Stomach (tissue), 9 donors: Measurements from ENCODE around the gene CENPP. TPM values are rescaled to one million over a fixed set of nuclear protein-coding genes. Genes with fewer than 3 reads are reported as not detected.

Experiments used
- DNase-seq, 2 donors: peaks; one replicate each; pipeline versions ENCODE4 v3.0.0 to v3.0.0-alpha.2; 2013 to 2019
- H3K27ac ChIP-seq, 5 donors: fragments of 200-600 bp in 4 of 5; sonication (generic) in 4 of 5; one replicate each; pipeline ENCODE4 v1.5.1; 2013 to 2019; ENCODE audit warnings: mild to moderate bottlenecking in 1 of 5, moderate library complexity in 1 of 5
- H3K27me3 ChIP-seq, 3 donors: fragments of 200-600 bp; sonication (generic); one replicate each; pipeline ENCODE4 v1.5.1; 2017 to 2019; ENCODE audit warnings: mixed run types in 1 of 3
- H3K36me3 ChIP-seq, 4 donors: fragments of 200-600 bp; sonication (generic); 1 replicate in 3 of 4; 2 replicates in 1 of 4; pipeline ENCODE4 v1.5.1; 2016 to 2019
- H3K4me1 ChIP-seq, 4 donors: fragments of 200-600 bp; sonication (generic); one replicate each; pipeline ENCODE4 v1.5.1; 2016 to 2019
- H3K4me3 ChIP-seq, 4 donors: fragments of 200-600 bp; sonication (generic) in 3 of 4; one replicate each; pipeline ENCODE4 v1.5.1; 2016 to 2019; ENCODE audit warnings: mild to moderate bottlenecking in 1 of 4
- H3K9me3 ChIP-seq, 4 donors: fragments of 200-600 bp; sonication (generic); one replicate each; pipeline ENCODE4 v1.5.1; 2016 to 2019
- CTCF ChIP-seq, 7 experiments: fragments of 450-650 bp in 4 of 7; fragments of 200-600 bp in 3 of 7; sonication (generic) in 3 of 7; IDR thresholded peaks; one replicate each; pipeline ENCODE4 v1.5.1; 2016 to 2019; ENCODE audit warnings: antibody characterized with exemption in 7 of 7, control low read depth in 2 of 7, mild to moderate bottlenecking in 1 of 7
- EP300 ChIP-seq: sonication (generic); formaldehyde crosslinking; IDR thresholded peaks from one replicate; pipeline ENCODE4 v1.6.1; 2017; ENCODE audit warnings: antibody characterized with exemption
- POLR2A ChIP-seq, 4 donors: fragments of 450-650 bp; IDR thresholded peaks; one replicate each; pipeline ENCODE4 v1.6.1; 2016; ENCODE audit warnings: antibody characterized with exemption in 4 of 4, control low read depth in 2 of 4, mild to moderate bottlenecking in 1 of 4, moderate library complexity in 1 of 4
- POLR2AphosphoS5 ChIP-seq, 3 donors: sonication (generic); formaldehyde crosslinking; IDR thresholded peaks; one replicate each; pipeline ENCODE4 v1.6.1; 2016; ENCODE audit warnings: antibody characterized with exemption in 3 of 3
- WGBS, 5 donors: extraction: QIAGEN DNeasy Blood & Tissue Kit in 3 of 5; methylation state at CpG; one replicate each; pipeline versions ENCODE4 v1.1.5 to v1.1.7; 2013 to 2018; 5-methylcytosine and 5-hydroxymethylcytosine counted together
- intact Hi-C: fragments of 100-400 bp; cut with DNase I; formaldehyde crosslinking; loops from one replicate; pipeline ENCODE4 v1.15.1; 2023; ENCODE audit warnings: low total_unique reads
- polyA plus RNA-seq, 3 donors: library from polyadenylated mRNA; stranded (reverse); fragments of 200-250 nt; gene quantifications; one replicate each; pipeline ENCODE4 v1.2.3, GENCODE V29; 2013
- total RNA-seq, 5 donors: library from RNA; depleted of rRNA; stranded (reverse); fragments of >200 nt; gene quantifications; one replicate each; pipeline versions ENCODE4 v1.1.0 to v1.2.3, GENCODE V29; 2014 to 2016
- donor health status: healthy with polysubstance abuse.
- donor health status: Bipolar disorder and iron deficiency.
- donor health status: healthy.

CENPP gene
- total and polyA plus RNA-seq, 8 donors = 1.3 to 37.9 (median 3.2) TPM

DNA sequence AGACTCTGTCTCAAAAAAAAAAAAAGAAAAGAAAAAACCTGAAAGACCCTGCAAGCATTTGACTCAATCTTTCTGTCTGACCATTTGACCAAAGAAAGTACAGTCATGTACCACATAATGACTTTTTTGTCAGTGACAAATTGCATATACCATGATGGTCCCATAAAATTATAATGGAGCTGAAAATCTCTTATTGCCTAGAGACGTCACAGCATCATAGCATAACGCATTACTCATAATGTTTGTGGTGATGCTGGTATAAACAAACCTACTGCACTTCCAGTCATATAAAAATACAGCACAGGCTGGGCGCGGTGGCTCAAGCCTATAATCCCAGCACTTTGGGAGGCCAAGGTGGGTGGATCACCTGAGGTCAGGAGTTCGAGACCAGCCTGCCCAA, 199.6 kb downstream of the CENPP start:
- TF ChIP-seq POLR2A (IDR thresholded peaks at IDR 0.05) (no peak), CTCF (IDR thresholded peaks at IDR 0.05) (no peak), POLR2AphosphoS5 (IDR thresholded peaks at IDR 0.05) (no peak), EP300 (no peak)
- Histone ChIP-seq H3K9me3 (no peaks in the 10 kb centered on the region), H3K36me3 (no peaks in the 10 kb centered on the region), H3K4me3 (no peak overlapping the region), H3K4me1 (no peaks in the 10 kb centered on the region), H3K27me3 (no peaks in the 10 kb centered on the region), H3K27ac (no peak overlapping the region)
- intact Hi-C loops = no loop called here
- WGBS, 5 donors = 94 to 98% (median 95%) methylated on average over 5 of the region's 5 CpGs
- no peak for DNase-seq

- no peak for DNase-seq
- H3K27ac ChIP-seq = no peak overlapping the region
- H3K4me1 ChIP-seq = no peaks in the 10 kb centered on the region
- intact Hi-C loops = no loop called here
- H3K4me3 ChIP-seq = no peak overlapping the region
- 92 to 96% (median 94%) methylated on average over 2 of the region's 2 CpGs for WGBS, 5 donors
- TF ChIP-seq EP300 (no peak), POLR2AphosphoS5 (IDR thresholded peaks at IDR 0.05) (no peak), POLR2A (IDR thresholded peaks at IDR 0.05) (no peak), CTCF (IDR thresholded peaks at IDR 0.05) (no peak)
- H3K9me3 ChIP-seq = peaks cover 0 to 6% (median 0%) of the 10 kb centered on the region in 4 donors
- no peaks in the 10 kb centered on the region for H3K36me3 ChIP-seq
- no peaks in the 10 kb centered on the region for H3K27me3 ChIP-seq
Observed at GRCh38 chr9:92527291-92527828, 201.6 kb downstream of the CENPP start.

DNA sequence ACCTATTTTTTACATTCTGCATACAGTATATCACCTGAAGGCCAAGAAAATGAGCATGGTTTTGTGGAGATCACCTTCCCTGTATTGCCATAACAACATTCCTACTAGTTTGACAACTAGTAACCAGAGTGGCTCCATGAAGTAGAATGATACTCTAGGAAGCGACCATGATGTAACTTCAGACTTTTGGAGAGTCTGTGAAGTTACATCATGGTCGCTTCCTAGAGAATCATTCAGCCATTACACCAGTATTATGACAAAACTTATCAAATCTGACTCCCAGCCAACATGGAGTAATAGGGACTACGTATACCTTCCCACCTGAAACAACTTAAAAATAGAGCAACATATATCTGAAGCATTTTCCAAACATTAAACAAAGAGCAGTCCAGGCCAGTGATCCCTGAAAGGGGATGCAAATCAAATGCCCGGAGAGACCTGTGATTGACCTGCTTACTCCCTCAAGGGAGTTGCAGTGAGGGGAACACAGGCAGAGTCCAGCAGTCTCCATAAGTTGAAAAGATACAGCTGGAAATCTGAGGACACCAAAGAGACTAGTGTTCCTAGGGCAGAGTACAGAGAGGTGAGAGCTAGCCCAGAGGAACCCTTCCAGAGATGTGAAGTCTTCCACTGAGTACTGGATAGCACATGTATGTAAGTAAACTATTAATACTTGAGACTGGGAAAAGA, 202.2 kb downstream of the CENPP start:
- no peaks in the 10 kb centered on the region for H3K27me3 ChIP-seq
- no peak overlapping the region for H3K4me3 ChIP-seq
- peaks cover 0 to 6% (median 0%) of the 10 kb centered on the region in 4 donors for H3K9me3 ChIP-seq
- WGBS, 5 donors = 91 to 95% (median 92%) methylated on average over 4 of the region's 4 CpGs
- H3K27ac ChIP-seq = no peak overlapping the region
- no peak for TF ChIP-seq EP300
- no peak for TF ChIP-seq POLR2AphosphoS5 (IDR thresholded peaks at IDR 0.05)
- TF ChIP-seq CTCF (IDR thresholded peaks at IDR 0.05) = no peak
- no peak for TF ChIP-seq POLR2A (IDR thresholded peaks at IDR 0.05)
- no peaks in the 10 kb centered on the region for H3K4me1 ChIP-seq
- no peak for DNase-seq
- no peaks in the 10 kb centered on the region for H3K36me3 ChIP-seq
- intact Hi-C loops = no loop called here

DNA sequence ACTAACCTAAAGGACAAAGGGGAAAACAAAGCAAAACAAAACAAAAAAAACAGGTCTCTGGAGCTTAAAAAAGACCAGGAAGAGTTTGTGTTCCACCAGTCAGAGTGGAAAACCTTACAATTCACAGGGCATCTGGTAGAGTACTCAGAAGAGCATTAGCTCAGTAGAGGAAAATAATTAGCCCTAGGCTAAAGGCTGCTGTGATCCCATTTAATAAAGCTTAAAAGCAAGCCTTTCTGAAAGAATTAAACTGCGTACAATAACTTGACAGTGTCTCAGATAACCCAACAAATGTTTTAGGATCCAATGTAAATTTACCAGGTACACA, 202.7 kb downstream of the CENPP start:
- 80 to 98% (median 84%) methylated on average over 1 of the region's 1 CpG for WGBS, 5 donors

More for the DNA sequence above, 202.7 kb downstream of the CENPP start:
- no peaks in the 10 kb centered on the region for H3K4me1 ChIP-seq
- no peak overlapping the region for H3K27ac ChIP-seq
- DNase-seq = no peak
- H3K36me3 ChIP-seq = no peaks in the 10 kb centered on the region
- TF ChIP-seq POLR2A (IDR thresholded peaks at IDR 0.05) = no peak
- no peak for TF ChIP-seq EP300
- TF ChIP-seq CTCF (IDR thresholded peaks at IDR 0.05) = no peak
- no peak for TF ChIP-seq POLR2AphosphoS5 (IDR thresholded peaks at IDR 0.05)
- H3K9me3 ChIP-seq = peaks cover 0 to 6% (median 0%) of the 10 kb centered on the region in 4 donors
- H3K4me3 ChIP-seq = no peak overlapping the region
- intact Hi-C loops = no loop called here
- H3K27me3 ChIP-seq = no peaks in the 10 kb centered on the region
